Gastroesophageal sphincter (tissue), 3 donors: Measurements from ENCODE around the gene SLC26A8.

Experiments
- CTCF ChIP-seq, 4 experiments: fragments of 200-600 bp in 2 of 4; fragments of 450-650 bp in 2 of 4; sonication (generic) in 1 of 4; IDR thresholded peaks; one replicate each; pipeline ENCODE4 v1.5.1; 2017 to 2019; ENCODE audit warnings: antibody characterized with exemption in 4 of 4, mild to moderate bottlenecking in 2 of 4, moderate library complexity in 2 of 4
- EP300 ChIP-seq: sonication (generic); formaldehyde crosslinking; IDR thresholded peaks from one replicate; pipeline ENCODE4 v1.6.1; 2017; ENCODE audit warnings: antibody characterized with exemption, mild to moderate bottlenecking
- POLR2AphosphoS5 ChIP-seq: sonication (generic); formaldehyde crosslinking; IDR thresholded peaks from one replicate; pipeline ENCODE4 v1.6.1; 2017; ENCODE audit warnings: antibody characterized with exemption

- TF ChIP-seq CTCF (IDR thresholded peaks at IDR 0.05) (no peak), EP300 (no peak), POLR2AphosphoS5 (no peak)
Measured at GRCh38 chr6:36050305-36050704, 25.9 kb upstream of the SLC26A8 start.
